ENCODE results near the gene NCAPG2.
A peak's percentile ranks its signal among the peaks of the same experiment; 100 is the strongest.

NCAPG2 gene, protein sequence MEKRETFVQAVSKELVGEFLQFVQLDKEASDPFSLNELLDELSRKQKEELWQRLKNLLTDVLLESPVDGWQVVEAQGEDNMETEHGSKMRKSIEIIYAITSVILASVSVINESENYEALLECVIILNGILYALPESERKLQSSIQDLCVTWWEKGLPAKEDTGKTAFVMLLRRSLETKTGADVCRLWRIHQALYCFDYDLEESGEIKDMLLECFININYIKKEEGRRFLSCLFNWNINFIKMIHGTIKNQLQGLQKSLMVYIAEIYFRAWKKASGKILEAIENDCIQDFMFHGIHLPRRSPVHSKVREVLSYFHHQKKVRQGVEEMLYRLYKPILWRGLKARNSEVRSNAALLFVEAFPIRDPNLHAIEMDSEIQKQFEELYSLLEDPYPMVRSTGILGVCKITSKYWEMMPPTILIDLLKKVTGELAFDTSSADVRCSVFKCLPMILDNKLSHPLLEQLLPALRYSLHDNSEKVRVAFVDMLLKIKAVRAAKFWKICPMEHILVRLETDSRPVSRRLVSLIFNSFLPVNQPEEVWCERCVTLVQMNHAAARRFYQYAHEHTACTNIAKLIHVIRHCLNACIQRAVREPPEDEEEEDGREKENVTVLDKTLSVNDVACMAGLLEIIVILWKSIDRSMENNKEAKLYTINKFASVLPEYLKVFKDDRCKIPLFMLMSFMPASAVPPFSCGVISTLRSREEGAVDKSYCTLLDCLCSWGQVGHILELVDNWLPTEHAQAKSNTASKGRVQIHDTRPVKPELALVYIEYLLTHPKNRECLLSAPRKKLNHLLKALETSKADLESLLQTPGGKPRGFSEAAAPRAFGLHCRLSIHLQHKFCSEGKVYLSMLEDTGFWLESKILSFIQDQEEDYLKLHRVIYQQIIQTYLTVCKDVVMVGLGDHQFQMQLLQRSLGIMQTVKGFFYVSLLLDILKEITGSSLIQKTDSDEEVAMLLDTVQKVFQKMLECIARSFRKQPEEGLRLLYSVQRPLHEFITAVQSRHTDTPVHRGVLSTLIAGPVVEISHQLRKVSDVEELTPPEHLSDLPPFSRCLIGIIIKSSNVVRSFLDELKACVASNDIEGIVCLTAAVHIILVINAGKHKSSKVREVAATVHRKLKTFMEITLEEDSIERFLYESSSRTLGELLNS

GRCh38 chr7:158704524-158705233 lies at the start of gene NCAPG2:
TSS of gene NCAPG2 (minus strand) at chr7:158704804. CDS start at chr7:158701899, 2,905 bp downstream.
- DNase-seq (ENCODE audit: low spot score): peak; percentile 99

GRCh38 chr7:158753900-158754299 lies 49.3 kb upstream of the NCAPG2 start:
- no peak for DNase-seq (ENCODE audit: low spot score)

DNA sequence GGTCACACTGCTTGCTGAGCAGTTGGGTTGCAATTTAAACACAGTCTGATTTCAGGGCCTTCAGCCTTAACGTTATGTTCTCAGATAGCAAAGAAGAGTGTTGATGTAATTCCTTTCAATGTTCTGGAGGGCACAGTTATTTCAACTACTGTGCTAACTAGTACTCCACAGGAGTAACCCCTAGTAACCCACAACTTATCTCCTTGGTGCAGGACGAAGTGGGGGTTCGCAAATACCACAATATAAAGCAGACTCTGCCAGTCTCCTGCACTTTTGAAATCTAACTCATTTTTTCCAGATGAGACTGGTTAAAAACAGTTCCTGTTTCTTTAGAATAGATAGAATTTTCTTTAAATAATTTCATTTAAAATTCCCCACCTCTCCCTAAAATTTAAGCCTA lies 47.1 kb upstream of the NCAPG2 start:
- no peak for DNase-seq (ENCODE audit: low spot score)

DNA sequence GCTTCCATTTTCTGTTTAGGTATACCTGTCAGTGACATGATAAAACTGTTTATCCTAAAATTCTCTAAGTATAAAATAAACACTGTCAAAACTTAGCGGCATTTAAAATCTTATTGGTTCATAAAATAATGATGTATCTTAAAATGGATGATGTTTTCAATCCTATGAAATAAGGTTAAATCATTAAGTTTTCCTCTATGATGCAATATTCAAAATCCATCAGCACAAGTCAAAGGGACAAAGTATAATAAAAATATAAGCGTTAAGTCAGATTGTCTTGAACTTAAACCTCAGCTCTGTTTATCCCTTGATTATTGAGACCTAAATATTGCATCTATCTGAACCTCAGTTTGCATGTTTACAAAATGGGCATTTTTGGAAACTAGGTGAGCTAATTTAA lies 46.6 kb upstream of the NCAPG2 start:
- no peak for DNase-seq (ENCODE audit: low spot score)

DNA sequence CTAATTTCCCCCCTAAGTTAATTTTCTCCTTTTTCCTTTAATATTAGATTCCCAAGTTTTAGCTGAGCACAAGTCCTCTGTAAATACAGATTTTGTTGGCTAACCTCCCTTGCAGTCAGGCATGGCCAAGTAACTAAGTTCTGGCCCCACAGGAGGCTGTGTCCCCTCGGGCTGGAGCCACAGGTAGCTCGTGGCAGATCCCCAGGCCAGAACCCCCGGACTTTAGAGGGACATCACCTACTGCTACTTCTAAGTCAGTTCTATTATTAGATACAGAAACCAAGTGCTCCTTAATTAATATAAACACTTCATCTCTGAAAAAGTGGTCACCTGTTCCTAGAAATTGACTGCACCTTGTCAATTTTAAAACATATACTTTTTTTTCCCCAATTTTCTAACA lies 46.1 kb upstream of the NCAPG2 start:
- DNase-seq (ENCODE audit: low spot score): no peak

DNA sequence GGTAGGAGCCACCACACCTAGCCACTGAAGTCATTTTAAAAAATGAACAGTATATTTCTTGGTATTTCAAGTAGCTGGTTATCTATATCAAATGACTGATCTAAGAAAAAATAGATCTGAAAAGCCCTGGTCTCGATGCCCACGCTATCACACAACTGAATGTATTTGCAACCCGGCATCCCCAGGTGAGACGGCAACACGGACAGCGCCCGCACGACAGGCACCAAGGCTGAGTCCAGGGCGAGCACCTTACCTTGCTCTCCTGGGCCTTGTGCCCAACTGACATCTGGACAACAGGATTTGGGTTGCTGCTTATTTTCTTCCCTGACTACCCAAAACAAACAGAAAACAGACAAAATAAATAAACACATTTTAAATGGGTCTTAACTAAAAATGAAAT lies 44.8 kb upstream of the NCAPG2 start:
- no peak for DNase-seq (ENCODE audit: low spot score)

DNA sequence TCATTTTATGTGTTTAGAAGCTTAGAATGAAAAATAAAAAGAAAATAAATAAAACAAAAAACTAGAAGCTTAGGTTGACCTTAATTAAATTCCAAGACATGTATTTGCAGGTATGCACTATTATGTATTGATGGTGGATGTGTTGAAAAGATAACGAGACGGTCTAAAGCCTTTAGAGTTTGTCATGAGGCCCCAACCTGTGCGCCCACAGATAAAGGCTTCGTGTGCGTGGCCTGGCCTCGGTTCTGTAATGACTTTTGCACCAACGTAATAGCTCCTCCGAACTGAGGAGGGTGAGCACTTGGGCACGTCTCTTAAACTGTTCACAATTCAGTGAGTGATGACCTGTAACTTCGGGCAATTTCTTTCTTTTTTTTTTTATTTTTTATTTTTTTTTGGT lies 43.7 kb upstream of the NCAPG2 start:
- DNase-seq (ENCODE audit: low spot score): no peak

DNA sequence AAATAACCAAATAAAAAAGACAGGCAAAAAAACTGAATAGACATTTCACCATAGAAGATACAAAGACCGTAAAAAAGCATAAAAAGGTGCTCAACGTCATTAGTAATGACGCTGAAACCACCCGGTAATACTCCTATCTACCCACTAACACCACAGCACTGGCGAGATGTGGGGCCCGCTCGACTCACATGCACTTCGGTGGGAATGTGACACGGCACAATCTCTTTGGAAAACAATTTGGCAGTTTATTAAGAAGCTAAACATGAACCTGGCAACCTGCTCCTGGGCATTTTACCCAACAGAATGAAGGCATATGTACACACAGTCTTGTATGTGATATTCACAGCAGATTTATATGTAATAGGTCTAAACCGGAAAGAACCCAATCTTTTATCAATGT lies 42.8 kb upstream of the NCAPG2 start:
- DNase-seq (ENCODE audit: low spot score): no peak

- no peak for DNase-seq (ENCODE audit: low spot score)
These were observed 42.4 kb upstream of the NCAPG2 start for GRCh38 chr7:158746957-158747356.

- DNase-seq (ENCODE audit: low spot score): no peak
These were observed 40.6 kb upstream of the NCAPG2 start for GRCh38 chr7:158745057-158745715.

DNA sequence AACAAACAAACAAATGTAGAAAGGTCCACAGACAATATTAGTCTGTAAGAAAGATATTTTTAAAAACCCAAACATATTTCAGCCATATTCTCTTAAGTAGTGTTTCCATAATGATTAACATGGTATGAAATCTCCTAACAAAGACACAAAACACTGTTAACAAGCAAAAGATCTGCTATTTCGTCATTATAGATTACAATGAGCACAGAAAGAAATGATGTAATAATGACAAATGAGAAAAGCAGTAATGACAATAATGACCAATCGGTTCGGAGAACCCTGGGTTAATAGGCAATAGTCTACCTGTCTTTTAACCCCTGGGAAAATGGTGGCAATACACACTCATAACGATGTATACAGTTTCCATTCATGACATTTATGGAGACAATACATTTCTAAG lies 39.5 kb upstream of the NCAPG2 start:
- DNase-seq (ENCODE audit: low spot score): no peak

GRCh38 chr7:158743219-158743618 lies 38.6 kb upstream of the NCAPG2 start:
- no peak for DNase-seq (ENCODE audit: low spot score)

GRCh38 chr7:158742065-158742821 lies 37.6 kb upstream of the NCAPG2 start:
- DNase-seq (ENCODE audit: low spot score): no peak

GRCh38 chr7:158741294-158741666 lies 36.7 kb upstream of the NCAPG2 start:
- no peak for DNase-seq (ENCODE audit: low spot score)

DNA sequence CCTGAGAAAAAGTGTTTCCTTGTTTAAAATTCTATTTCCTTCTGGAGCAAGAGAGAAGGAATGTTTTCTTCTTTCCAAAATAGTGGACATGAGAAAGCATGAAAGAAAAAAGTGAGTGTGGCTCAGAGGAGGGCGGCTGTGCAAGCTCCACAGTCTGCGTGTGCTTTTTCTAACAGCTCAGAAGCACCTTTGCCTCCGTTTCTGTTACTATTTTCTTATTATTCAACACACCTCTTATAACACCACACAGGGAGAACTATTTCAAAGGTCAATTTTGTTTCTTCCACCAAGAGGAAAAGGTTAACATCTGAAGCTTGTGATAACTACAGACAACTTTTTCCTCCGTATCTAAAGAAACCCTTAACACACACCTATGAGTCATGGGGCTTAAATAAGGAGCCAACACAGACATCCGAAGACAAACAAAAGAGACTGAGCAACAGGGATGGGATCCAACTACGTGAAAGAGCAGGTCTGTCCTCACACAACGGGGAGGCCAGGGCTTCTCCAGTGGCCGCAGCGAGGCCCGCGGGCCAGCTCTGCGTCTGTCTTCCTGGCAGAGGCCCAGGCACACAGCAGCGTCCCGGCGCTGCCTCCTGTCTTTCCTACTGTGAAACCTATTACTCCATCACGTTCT lies 36.2 kb upstream of the NCAPG2 start:
- peak; percentile 53 for DNase-seq (ENCODE audit: low spot score)

- DNase-seq (ENCODE audit: low spot score): peak; percentile 69
These were observed 35.5 kb upstream of the NCAPG2 start for GRCh38 chr7:158740013-158740656.

DNA sequence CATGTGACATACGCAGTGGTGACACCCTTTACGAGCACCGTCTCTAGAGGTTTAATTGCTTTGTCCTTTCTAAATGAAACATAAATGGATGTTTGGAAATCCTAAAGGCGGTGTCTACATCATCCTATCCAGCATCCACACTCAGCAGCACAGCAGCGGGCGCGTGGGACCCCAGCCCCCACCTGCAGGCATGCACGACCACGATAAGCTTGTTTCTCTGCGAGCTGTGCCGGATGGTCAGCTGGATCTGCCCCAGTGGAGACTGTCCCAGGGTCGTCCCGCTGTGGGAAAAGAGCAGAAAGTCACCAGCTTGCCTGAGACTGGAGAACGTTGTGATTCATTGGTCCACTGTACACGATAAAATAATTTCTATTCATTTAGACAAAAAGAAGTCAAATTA lies 34.2 kb upstream of the NCAPG2 start:
- DNase-seq (ENCODE audit: low spot score): no peak

DNA sequence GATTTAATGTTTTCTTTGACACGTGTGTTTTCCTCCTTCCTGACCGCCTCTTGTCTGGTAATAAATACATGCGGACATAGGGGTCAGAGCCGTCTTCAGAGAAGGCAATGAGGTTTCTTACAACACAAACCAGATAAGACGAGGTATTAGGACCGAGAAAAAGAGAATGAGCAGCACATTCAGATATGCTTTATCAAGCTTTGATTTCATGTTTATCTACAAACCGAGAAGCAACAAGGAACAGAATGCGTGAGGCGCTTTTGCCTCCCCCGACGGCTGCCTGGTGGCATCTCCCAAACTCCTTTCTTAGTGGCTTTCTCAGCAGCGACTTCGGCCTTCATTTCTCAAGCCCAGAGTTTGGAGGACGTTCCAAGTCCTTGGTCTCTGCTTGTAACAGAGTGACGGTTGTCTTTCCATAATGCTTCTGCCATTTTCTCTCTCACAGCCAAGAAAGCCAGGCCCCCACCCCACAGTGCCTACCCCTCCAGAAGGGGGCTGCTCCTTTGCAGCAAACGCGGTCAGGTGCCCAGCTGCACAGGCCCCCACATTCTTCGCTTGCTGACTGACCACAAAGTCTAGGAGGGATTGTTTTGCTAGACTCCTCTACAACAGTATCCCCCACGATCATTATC lies 32.6 kb upstream of the NCAPG2 start:
- DNase-seq (ENCODE audit: low spot score): no peak

- no peak for DNase-seq (ENCODE audit: low spot score)
These were observed 31.3 kb upstream of the NCAPG2 start for GRCh38 chr7:158735935-158736334.
